SU-DHL-6 (cell line): ENCODE data around the gene TEKT1.

Experiments used
- H2AFZ ChIP-seq: fragments of 200-600 bp; sonication (generic); 2 replicates; pipeline ENCODE4 v1.6.1; 2014; ENCODE audit warnings: low read depth, mild to moderate bottlenecking, moderate library complexity, mixed read lengths, antibody characterized with exemption, low read length; ENCODE audit not compliant: severe bottlenecking
- H3F3A ChIP-seq: fragments of 200-600 bp; shearing (Covaris generic); 2 replicates; pipeline ENCODE4 v1.6.0; 2016; ENCODE audit warnings: antibody characterized with exemption, mild to moderate bottlenecking; ENCODE audit not compliant: insufficient read depth
- H3K27ac ChIP-seq: fragments of 200-600 bp; sonication (generic); 2 replicates; pipeline ENCODE4 v1.5.1; 2016; ENCODE audit warnings: low read depth, mild to moderate bottlenecking, low read length, moderate library complexity, mixed read lengths
- H3K27me3 ChIP-seq: fragments of 200-600 bp; sonication (generic), shearing (Covaris generic); 2 replicates; pipeline ENCODE4 v1.6.0; 2014; ENCODE audit warnings: mild to moderate bottlenecking, low read length
- H3K36me3 ChIP-seq: fragments of 200-600 bp; sonication (generic); 2 replicates; pipeline ENCODE4 v1.6.1; 2014; ENCODE audit warnings: mild to moderate bottlenecking, low read length, mixed read lengths
- H3K4me2 ChIP-seq: fragments of 300-600, 200-600 bp; shearing (Covaris generic), sonication (generic); 2 replicates; pipeline ENCODE4 v1.6.0; 2014; ENCODE audit warnings: low read length, low read depth, mild to moderate bottlenecking; ENCODE audit not compliant: poor library complexity, severe bottlenecking
- H3K4me3 ChIP-seq: fragments of 200-600 bp; sonication (generic); 2 replicates; pipeline ENCODE4 v1.5.1; 2014; ENCODE audit warnings: antibody characterized with exemption, low read length, mild to moderate bottlenecking, mixed read lengths; ENCODE audit not compliant: insufficient read depth, poor library complexity, severe bottlenecking
- H3K79me2 ChIP-seq: fragments of 200-600 bp; sonication (generic); 2 replicates; pipeline ENCODE4 v1.6.1; 2014; ENCODE audit warnings: mild to moderate bottlenecking, low read length, moderate library complexity; ENCODE audit not compliant: insufficient read depth
- H3K9ac ChIP-seq: fragments of 200-600 bp; sonication (generic); 2 replicates; pipeline ENCODE4 v1.7.0; 2014; ENCODE audit warnings: mild to moderate bottlenecking, low read length
- H3K9me2 ChIP-seq: fragments of 200-600 bp; sonication (generic); replicated peaks from 2 replicates; pipeline ENCODE4 v1.6.1; 2014; ENCODE audit warnings: low read length; ENCODE audit not compliant: insufficient read depth
- H3K9me3 ChIP-seq: fragments of 200-600 bp; sonication (generic); 2 replicates; pipeline ENCODE4 v1.6.1; 2014; ENCODE audit warnings: low read length, mixed read lengths; ENCODE audit not compliant: insufficient read depth
- H4K20me1 ChIP-seq: fragments of 200-600 bp; sonication (generic); 2 replicates; pipeline ENCODE4 v1.6.1; 2014; ENCODE audit warnings: low read depth, mild to moderate bottlenecking, antibody characterized with exemption, low read length, moderate library complexity, mixed read lengths
- EZH2phosphoT487 ChIP-seq: fragments of 200-600 bp; sonication (generic), shearing (Covaris generic); conservative IDR thresholded peaks from 2 replicates; pipeline ENCODE4 v1.6.1; 2018; ENCODE audit warnings: mild to moderate bottlenecking, antibody characterized with exemption, low read length, moderate library complexity, mixed read lengths
- TF ChIP-seq, protein P1 (sequence below): fragments of 200-600 bp; sonication (generic); IDR thresholded peaks from one replicate; pipeline ENCODE4 v1.5.1; 2017; ENCODE audit warnings: antibody characterized with exemption, mild to moderate bottlenecking, low read length, moderate library complexity; ENCODE audit not compliant: insufficient read depth, poor library complexity, severe bottlenecking

Gene TEKT1

DNA sequence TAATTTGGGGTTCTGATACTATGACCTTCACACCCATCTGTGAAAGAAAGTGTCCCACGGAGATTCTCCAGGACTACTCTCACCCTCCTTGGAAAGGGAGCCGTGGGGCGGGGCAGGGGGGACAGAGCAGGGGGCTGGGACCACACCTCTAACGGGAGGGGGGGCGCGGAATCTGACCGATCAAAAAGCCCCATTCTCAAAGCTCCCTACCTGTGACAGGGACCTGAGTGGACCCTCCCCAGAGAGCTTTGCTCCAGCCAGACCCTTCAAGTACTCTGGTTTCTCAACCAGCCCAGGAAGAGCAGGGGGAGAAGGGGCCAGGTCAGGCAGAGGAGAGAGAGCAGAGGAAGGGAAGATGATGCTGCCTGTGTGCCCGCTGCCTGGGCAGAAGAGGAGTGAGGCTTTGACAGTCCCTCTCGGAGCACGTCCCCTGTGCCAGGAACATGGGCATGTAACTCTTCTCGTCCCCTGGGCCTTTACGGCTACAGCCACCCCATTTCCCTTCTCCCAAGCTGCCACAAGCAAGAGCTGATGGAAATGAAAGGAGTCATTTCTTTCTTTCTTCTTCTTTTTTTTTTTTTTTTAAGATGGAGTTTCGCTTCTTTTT lies 75.0 kb downstream of the TEKT1 start:
- no peak for TF ChIP-seq EZH2phosphoT487
- TF ChIP-seq, protein P1, sequence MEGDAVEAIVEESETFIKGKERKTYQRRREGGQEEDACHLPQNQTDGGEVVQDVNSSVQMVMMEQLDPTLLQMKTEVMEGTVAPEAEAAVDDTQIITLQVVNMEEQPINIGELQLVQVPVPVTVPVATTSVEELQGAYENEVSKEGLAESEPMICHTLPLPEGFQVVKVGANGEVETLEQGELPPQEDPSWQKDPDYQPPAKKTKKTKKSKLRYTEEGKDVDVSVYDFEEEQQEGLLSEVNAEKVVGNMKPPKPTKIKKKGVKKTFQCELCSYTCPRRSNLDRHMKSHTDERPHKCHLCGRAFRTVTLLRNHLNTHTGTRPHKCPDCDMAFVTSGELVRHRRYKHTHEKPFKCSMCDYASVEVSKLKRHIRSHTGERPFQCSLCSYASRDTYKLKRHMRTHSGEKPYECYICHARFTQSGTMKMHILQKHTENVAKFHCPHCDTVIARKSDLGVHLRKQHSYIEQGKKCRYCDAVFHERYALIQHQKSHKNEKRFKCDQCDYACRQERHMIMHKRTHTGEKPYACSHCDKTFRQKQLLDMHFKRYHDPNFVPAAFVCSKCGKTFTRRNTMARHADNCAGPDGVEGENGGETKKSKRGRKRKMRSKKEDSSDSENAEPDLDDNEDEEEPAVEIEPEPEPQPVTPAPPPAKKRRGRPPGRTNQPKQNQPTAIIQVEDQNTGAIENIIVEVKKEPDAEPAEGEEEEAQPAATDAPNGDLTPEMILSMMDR, result no peak
- H3K4me3 ChIP-seq, result no peak overlapping the region
- H3K79me2 ChIP-seq, result no peaks in the 10 kb centered on the region
- H4K20me1 ChIP-seq, result no peaks in the 10 kb centered on the region
- no peak overlapping the region for H3K4me2 ChIP-seq
- no peaks in the 10 kb centered on the region for H3K9me2 ChIP-seq
- H3K9ac ChIP-seq, result no peak overlapping the region
- no peaks in the 10 kb centered on the region for H3F3A ChIP-seq
- 0 out of 2 replicates have a peak, but pooled peaks cover under 1% of the 10 kb centered on the region for H3K27me3 ChIP-seq
- H2AFZ ChIP-seq, result no peak overlapping the region
- no peaks in the 10 kb centered on the region for H3K9me3 ChIP-seq
- no peaks in the 10 kb centered on the region for H3K36me3 ChIP-seq
- H3K27ac ChIP-seq, result no peak overlapping the region

DNA sequence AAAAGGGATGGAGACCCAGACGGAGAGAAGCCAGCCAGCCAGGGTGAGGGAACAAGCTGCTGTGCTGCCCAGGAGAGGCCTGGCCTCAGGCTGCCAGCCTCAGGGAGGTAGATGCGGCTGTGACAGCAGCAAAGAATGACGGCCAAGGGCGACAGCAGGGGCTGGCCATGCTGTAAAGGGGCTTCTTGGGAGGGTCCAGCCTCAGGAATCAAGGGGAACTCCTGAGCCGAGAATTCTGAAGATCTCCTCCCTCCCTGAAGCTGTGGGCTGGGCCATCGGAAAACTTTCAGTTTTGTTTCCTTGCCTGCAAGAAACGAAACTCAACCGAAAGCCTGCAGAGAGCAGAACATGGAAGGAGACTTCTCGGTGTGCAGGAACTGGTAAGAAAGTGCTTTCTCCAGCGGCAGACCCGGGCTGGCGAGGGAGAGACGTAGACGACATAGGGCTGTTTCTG lies 75.8 kb downstream of the TEKT1 start, which contains the start of gene XAF1:
Gene XAF1, plus strand, starts transcription at position 316 of the 454 bp plus-strand sequence. Its CDS starts 33 bp downstream, at position 349.
- no peak within 1 kb of the TSS for H2AFZ ChIP-seq
- no peak within 1 kb of the TSS for H3K4me3 ChIP-seq
- no peaks in the 10 kb centered on the region for H3F3A ChIP-seq
- H3K9me2 ChIP-seq, result no peaks in the 10 kb centered on the region
- H3K9ac ChIP-seq, result no peak within 1 kb of the TSS
- no peak within 1 kb of the TSS for H3K27ac ChIP-seq
- H3K4me2 ChIP-seq, result peak within 1 kb of the TSS; percentile 8
- H4K20me1 ChIP-seq, result no peaks in the 10 kb centered on the region
- no peaks in the 10 kb centered on the region for H3K79me2 ChIP-seq
- TF ChIP-seq EZH2phosphoT487, result no peak
- TF ChIP-seq, protein P1, result no peak
- no peaks in the 10 kb centered on the region for H3K36me3 ChIP-seq
- no peaks in the 10 kb centered on the region for H3K9me3 ChIP-seq
- H3K27me3 ChIP-seq, result no peaks in the 10 kb centered on the region

DNA sequence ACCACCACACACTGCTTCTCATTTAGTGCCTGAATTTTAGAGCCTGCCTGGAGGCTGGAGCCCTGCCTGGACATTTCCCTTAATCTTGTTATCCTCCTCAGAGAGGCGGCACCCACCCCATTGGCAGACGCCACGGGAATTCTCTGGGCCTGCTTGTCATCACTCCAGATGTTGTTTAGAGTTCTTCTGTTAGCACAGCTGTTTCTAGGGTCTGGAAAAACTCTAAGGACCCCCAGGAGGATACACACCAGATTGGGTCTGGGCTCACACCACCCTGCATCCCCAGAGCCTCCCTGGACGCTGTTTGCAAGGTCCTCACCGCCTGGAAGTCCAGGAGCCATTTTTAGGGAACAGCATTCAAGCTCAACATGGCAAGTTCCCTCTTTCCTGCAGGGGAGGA lies 76.2 kb downstream of the TEKT1 start:
- H3K9ac ChIP-seq, result no peak overlapping the region
- H3F3A ChIP-seq, result no peaks in the 10 kb centered on the region
- no peaks in the 10 kb centered on the region for H3K9me3 ChIP-seq
- no peaks in the 10 kb centered on the region for H4K20me1 ChIP-seq
- H2AFZ ChIP-seq, result no peak overlapping the region
- no peak overlapping the region for H3K4me2 ChIP-seq
- H3K9me2 ChIP-seq, result no peaks in the 10 kb centered on the region
- no peaks in the 10 kb centered on the region for H3K36me3 ChIP-seq
- H3K27ac ChIP-seq, result no peak overlapping the region
- no peaks in the 10 kb centered on the region for H3K79me2 ChIP-seq
- H3K27me3 ChIP-seq, result no peaks in the 10 kb centered on the region
- TF ChIP-seq EZH2phosphoT487, result no peak
- TF ChIP-seq, protein P1, result no peak
- no peak overlapping the region for H3K4me3 ChIP-seq
